ENCODE data around the gene KEL.

DNA sequence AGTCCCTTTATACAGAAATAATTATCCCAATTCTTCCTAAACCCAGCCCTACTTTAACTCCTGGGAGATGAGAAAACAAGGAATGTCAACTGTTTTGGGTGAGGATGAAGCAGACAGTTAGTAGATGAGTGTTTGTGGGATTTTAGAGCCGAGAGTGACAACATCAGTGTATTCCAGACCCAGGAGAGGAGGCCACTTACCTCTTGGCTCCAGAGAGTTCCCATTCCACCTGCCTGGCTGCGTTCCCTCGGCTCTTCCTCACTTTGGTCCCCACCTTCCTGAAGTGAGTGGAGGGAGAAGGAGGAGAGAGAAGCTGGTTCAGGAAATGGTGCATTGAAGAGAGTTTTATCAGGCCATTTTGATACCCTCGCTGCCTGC is 579 bp downstream of the KEL start:
- TF ChIP-seq CTCF (IDR thresholded peaks at IDR 0.05) (no peak), ZFX (IDR thresholded peaks at IDR 0.05; ENCODE audit: borderline replicate concordance) (no peak)

Measured in 22Rv1 (cell line).